GM12878 (cell line): Measurements from ENCODE around the gene CETP. TPM values are rescaled to one million over a fixed set of nuclear protein-coding genes. Genes with fewer than 3 reads are reported as not detected.
A peak's percentile ranks its signal among the peaks of the same experiment; 100 is the strongest.

Experiments
- BHLHE40 ChIP-seq, 2 experiments: fragments of 450-650 bp in 1 of 2; IDR thresholded peaks; 2 replicates each; pipeline ENCODE4 v1.6.1; 2011 to 2017; ENCODE audit warnings: low read depth in 2 of 2, borderline replicate concordance in 1 of 2, improper control_type of control experiment in 1 of 2, low read length in 1 of 2, mild to moderate bottlenecking in 1 of 2
- CHD4 ChIP-seq: fragments of 200-600 bp; sonication (generic); IDR thresholded peaks from 2 replicates; pipeline ENCODE4 v1.6.1; 2016; ENCODE audit warnings: mild to moderate bottlenecking
- E2F8 ChIP-seq: fragments of 450-650 bp; IDR thresholded peaks from 2 replicates; pipeline ENCODE4 v1.6.1; 2018; ENCODE audit warnings: mild to moderate bottlenecking, low read depth, moderate library complexity; ENCODE audit not compliant: partially characterized antibody
- ELK1 ChIP-seq: IDR thresholded peaks from 2 replicates; pipeline ENCODE4 v1.6.1; 2012; ENCODE audit warnings: low read depth, low read length, improper control_type of control experiment
- ETV6 ChIP-seq, 2 experiments: fragments of 450-650 bp in 1 of 2; IDR thresholded peaks in 1 of 2; conservative IDR thresholded peaks in 1 of 2; 2 replicates each; pipeline ENCODE4 v1.6.1; 2014; ENCODE audit warnings: antibody characterized with exemption in 1 of 2, borderline replicate concordance in 1 of 2, low read depth in 1 of 2, mild to moderate bottlenecking in 1 of 2, moderate library complexity in 1 of 2
- HDGF ChIP-seq: fragments of 450-650 bp; IDR thresholded peaks from 2 replicates; pipeline ENCODE4 v1.6.1; 2016; ENCODE audit warnings: antibody characterized with exemption
- IKZF1 ChIP-seq: fragments of 450-650 bp; conservative IDR thresholded peaks from 2 replicates; pipeline ENCODE4 v1.6.1; 2017; ENCODE audit warnings: antibody characterized with exemption, mild to moderate bottlenecking
- MXI1 ChIP-seq: fragments of 150-350 bp; IDR thresholded peaks from 2 replicates; pipeline ENCODE4 v1.6.1; 2011; ENCODE audit warnings: low read depth, mild to moderate bottlenecking, inconsistent platforms, low read length, improper control_type of control experiment
- PRDM15 ChIP-seq: fragments of 450-650 bp; formaldehyde crosslinking; IDR thresholded peaks from 2 replicates; pipeline ENCODE4 v1.4.0; 2020; ENCODE audit warnings: mild to moderate bottlenecking, moderate library complexity
- RCOR1 ChIP-seq: conservative IDR thresholded peaks from 2 replicates; pipeline ENCODE4 v1.6.1; 2012; ENCODE audit warnings: low read depth, low read length, improper control_type of control experiment
- RELA ChIP-seq: fragments of 450-650 bp; IDR thresholded peaks from 2 replicates; pipeline ENCODE4 v1.8.0; 2014; ENCODE audit warnings: borderline replicate concordance; ENCODE audit not compliant: partially characterized antibody
- SREBF1 ChIP-seq: IDR thresholded peaks from 2 replicates; pipeline ENCODE4 v1.6.1; 2012; ENCODE audit warnings: mild to moderate bottlenecking, low read length
- SRF ChIP-seq, 2 experiments: IDR thresholded peaks; 2 replicates each; pipeline ENCODE4 v1.6.1; 2011; ENCODE audit warnings: low read depth in 2 of 2, low read length in 2 of 2, mild to moderate bottlenecking in 1 of 2, moderate library complexity in 1 of 2
- STAT1 ChIP-seq: fragments of 450-650 bp; conservative IDR thresholded peaks from 2 replicates; pipeline ENCODE4 v1.6.1; 2014; ENCODE audit warnings: antibody characterized with exemption, mild to moderate bottlenecking
- WRNIP1 ChIP-seq: IDR thresholded peaks from 2 replicates; pipeline ENCODE4 v1.6.1; 2011; ENCODE audit warnings: low read depth, low read length, improper control_type of control experiment, borderline replicate concordance
- ZSCAN29 ChIP-seq: fragments of 450-650 bp; IDR thresholded peaks from 2 replicates; pipeline ENCODE4 v1.6.1; 2017; ENCODE audit warnings: mild to moderate bottlenecking, moderate library complexity
- polyA plus RNA-seq, 11 experiments: library from polyadenylated mRNA; depleted of rRNA in 4 of 11; unstranded in 6 of 11; stranded (reverse) in 5 of 11; fragments of >200 nt; fragmentation: Nextera tagmentation in 4 of 11; fragmentation: Illumina TruSeq in 1 of 11; extraction: Ambion mirVana in 4 of 11; extraction: Trizol in 1 of 11; gene quantifications; 1 replicate in 1 of 11; 2 replicates in 10 of 11; pipeline versions ENCODE4 v1.2.1 to v1.2.3, GENCODE V29; 2011 to 2016; ENCODE audit warnings: inconsistent platforms in 2 of 11, missing spikeins in 2 of 11, low read depth in 1 of 11
- total RNA-seq, 4 experiments: library from RNA; depleted of rRNA in 3 of 4; stranded (reverse); fragments of >200 nt in 3 of 4; fragmentation: Illumina TruSeq in 1 of 4; extraction: Trizol in 1 of 4; gene quantifications; 2 replicates each; pipeline versions ENCODE4 v1.2.1 to v1.2.3, GENCODE V29; 2013 to 2021
- TF ChIP-seq, protein P1 (sequence below): fragments of 450-650 bp; IDR thresholded peaks from 2 replicates; pipeline ENCODE4 v1.6.1; 2017; ENCODE audit warnings: low read depth, mild to moderate bottlenecking, moderate library complexity
- TF ChIP-seq, protein P2 (sequence below): fragments of 450-650 bp; IDR thresholded peaks from 2 replicates; pipeline ENCODE4 v1.6.1; 2016; ENCODE audit warnings: mild to moderate bottlenecking

CETP gene
- total and polyA plus RNA-seq, 10 of the 15 experiments (the other 5 are each of a cell fraction or from before 2014, with no cell fraction given), result 1.2 to 6.4 (median 2.1) TPM

GRCh38 chr16:56938664-56939513, 22.9 kb upstream of the CETP start (continued):
- no peak for TF ChIP-seq RCOR1
- TF ChIP-seq SRF (IDR thresholded peaks at IDR 0.05; ENCODE audit: low read depth in 2 of 2, low read length in 2 of 2), result no peak
- no peak for TF ChIP-seq PRDM15
- no peak for TF ChIP-seq SREBF1
- no peak for TF ChIP-seq MXI1
- TF ChIP-seq E2F8, result peak; percentile 29
- no peak; a peak in 1 of 4 replicates for TF ChIP-seq BHLHE40 (IDR thresholded peaks at IDR 0.05; ENCODE audit: borderline replicate concordance in 1 of 2, low read depth in 2 of 2, low read length in 1 of 2)
- no peak for TF ChIP-seq STAT1
- TF ChIP-seq CHD4, result no peak
- TF ChIP-seq IKZF1, result peak; percentile 56
- TF ChIP-seq WRNIP1, result 0 out of 2 replicates have a peak, but pooled peaks have one; percentile 34
- no peak for TF ChIP-seq RELA
- no peak for TF ChIP-seq ELK1
- TF ChIP-seq, protein P1, sequence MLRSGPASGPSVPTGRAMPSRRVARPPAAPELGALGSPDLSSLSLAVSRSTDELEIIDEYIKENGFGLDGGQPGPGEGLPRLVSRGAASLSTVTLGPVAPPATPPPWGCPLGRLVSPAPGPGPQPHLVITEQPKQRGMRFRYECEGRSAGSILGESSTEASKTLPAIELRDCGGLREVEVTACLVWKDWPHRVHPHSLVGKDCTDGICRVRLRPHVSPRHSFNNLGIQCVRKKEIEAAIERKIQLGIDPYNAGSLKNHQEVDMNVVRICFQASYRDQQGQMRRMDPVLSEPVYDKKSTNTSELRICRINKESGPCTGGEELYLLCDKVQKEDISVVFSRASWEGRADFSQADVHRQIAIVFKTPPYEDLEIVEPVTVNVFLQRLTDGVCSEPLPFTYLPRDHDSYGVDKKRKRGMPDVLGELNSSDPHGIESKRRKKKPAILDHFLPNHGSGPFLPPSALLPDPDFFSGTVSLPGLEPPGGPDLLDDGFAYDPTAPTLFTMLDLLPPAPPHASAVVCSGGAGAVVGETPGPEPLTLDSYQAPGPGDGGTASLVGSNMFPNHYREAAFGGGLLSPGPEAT, result no peak
- TF ChIP-seq, protein P2, sequence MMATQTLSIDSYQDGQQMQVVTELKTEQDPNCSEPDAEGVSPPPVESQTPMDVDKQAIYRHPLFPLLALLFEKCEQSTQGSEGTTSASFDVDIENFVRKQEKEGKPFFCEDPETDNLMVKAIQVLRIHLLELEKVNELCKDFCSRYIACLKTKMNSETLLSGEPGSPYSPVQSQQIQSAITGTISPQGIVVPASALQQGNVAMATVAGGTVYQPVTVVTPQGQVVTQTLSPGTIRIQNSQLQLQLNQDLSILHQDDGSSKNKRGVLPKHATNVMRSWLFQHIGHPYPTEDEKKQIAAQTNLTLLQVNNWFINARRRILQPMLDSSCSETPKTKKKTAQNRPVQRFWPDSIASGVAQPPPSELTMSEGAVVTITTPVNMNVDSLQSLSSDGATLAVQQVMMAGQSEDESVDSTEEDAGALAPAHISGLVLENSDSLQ, result no peak
- no peak for TF ChIP-seq ZSCAN29
- 0 out of 2 replicates have a peak, but pooled peaks have one; percentile 4 for TF ChIP-seq HDGF
- TF ChIP-seq ETV6 (conservative IDR thresholded peaks at IDR 0.05 in 1 of 2, IDR thresholded peaks at IDR 0.05 in 1 of 2; ENCODE audit: borderline replicate concordance in 1 of 2, low read depth in 1 of 2), result no peak
